SH-SY5Y (cell line): Measurements from ENCODE around the gene MEMO1.

ENCODE experiments used
- GATA2 ChIP-seq: IDR thresholded peaks from 2 replicates; pipeline ENCODE4 v1.6.1; 2011; ENCODE audit warnings: mild to moderate bottlenecking, low read depth, low read length
- GATA3 ChIP-seq: IDR thresholded peaks from 2 replicates; pipeline ENCODE4 v1.6.1; 2011; ENCODE audit warnings: low read depth, mild to moderate bottlenecking, low read length, moderate library complexity

- TF ChIP-seq GATA3: no peak
- TF ChIP-seq GATA2: no peak
Observed at GRCh38 chr2:32003791-32004190, 7.0 kb downstream of the MEMO1 start.
